H1 (cell line): ENCODE results near the gene GPR35. TPM values are rescaled to one million over a fixed set of nuclear protein-coding genes. Genes with fewer than 3 reads are reported as not detected.

Experiments used
- CTCF ChIA-PET: fragments of 300-600 bp; sonication (Branson Sonifier 250); formaldehyde crosslinking; loops from one replicate; lab custom pipeline; 2021; ENCODE audit not compliant: partially characterized antibody; lab: Charles Lee
- POLR2A ChIA-PET: fragments of 300-600 bp; sonication (Branson Sonifier 250); formaldehyde crosslinking; loops from one replicate; lab custom pipeline; 2021; ENCODE audit warnings: inconsistent platforms; ENCODE audit not compliant: partially characterized antibody; lab: Charles Lee
- DNase-seq, 2 experiments: peaks; one replicate each; pipeline versions ENCODE4 v3.0.0 to v3.0.0-alpha.2; 2010 to 2022; ENCODE audit warnings: low spot score in 2 of 2, low read depth in 1 of 2, mixed read lengths in 1 of 2
- FAIRE-seq: peaks from 2 replicates; lab custom pipeline; 2011; peaks lifted over from hg19 to GRCh38; lab: Jason Lieb, UNC
- H2AFZ ChIP-seq: 2 replicates; pipeline ENCODE4 v1.8.1; 2012; ENCODE audit warnings: low read length, inconsistent platforms
- H2AK5ac ChIP-seq: 2 replicates; pipeline ENCODE4 v1.6.1; 2013; ENCODE audit warnings: low read depth, low read length
- H2BK120ac ChIP-seq: replicated peaks from 2 replicates; pipeline ENCODE3; 2013; ENCODE audit warnings: low read depth, low read length, inconsistent platforms
- H2BK12ac ChIP-seq: 2 replicates; pipeline ENCODE4 v1.6.1; 2013; ENCODE audit warnings: low read depth, low read length
- H2BK15ac ChIP-seq: 2 replicates; pipeline ENCODE4 v1.6.1; 2013; ENCODE audit warnings: low read length
- H2BK20ac ChIP-seq: 2 replicates; pipeline ENCODE4 v1.6.1; 2013; ENCODE audit warnings: low read length
- H2BK5ac ChIP-seq: 2 replicates; pipeline ENCODE4 v1.6.1; 2013; ENCODE audit warnings: low read depth, low read length
- H3K14ac ChIP-seq: 2 replicates; pipeline ENCODE4 v1.6.1; 2013; ENCODE audit warnings: inconsistent platforms; ENCODE audit not compliant: insufficient read length
- H3K18ac ChIP-seq: 2 replicates; pipeline ENCODE4 v1.6.1; 2013; ENCODE audit warnings: low read length; ENCODE audit errors: extremely low read depth
- H3K23ac ChIP-seq: 2 replicates; pipeline ENCODE4 v1.6.1; 2013; ENCODE audit warnings: inconsistent platforms; ENCODE audit not compliant: insufficient read length
- H3K23me2 ChIP-seq: 2 replicates; pipeline ENCODE4 v1.6.1; 2013; ENCODE audit warnings: low read depth, low read length
- H3K27ac ChIP-seq: 2 replicates; pipeline ENCODE4 v1.6.1; 2011; ENCODE audit warnings: low read depth, low read length, inconsistent platforms
- H3K27me3 ChIP-seq, 4 experiments: replicated peaks in 1 of 4; 1 replicate in 1 of 4; 2 replicates in 3 of 4; pipeline versions ENCODE4 v1.6.1 to v1.8.1; 2011 to 2013; ENCODE audit warnings: low read length in 3 of 4, mild to moderate bottlenecking in 3 of 4, inconsistent platforms in 2 of 4, mixed read lengths in 2 of 4, moderate library complexity in 1 of 4; ENCODE audit not compliant: control insufficient read depth in 3 of 4, insufficient read depth in 3 of 4; ENCODE audit errors: extremely low read depth in 1 of 4
- H3K36me3 ChIP-seq, 4 experiments: 2 replicates each; pipeline versions ENCODE4 v1.6.1 to v1.8.1; 2011 to 2013; ENCODE audit warnings: mild to moderate bottlenecking in 4 of 4, low read length in 3 of 4, moderate library complexity in 2 of 4, control low read depth in 1 of 4, inconsistent platforms in 1 of 4; ENCODE audit not compliant: insufficient read depth in 4 of 4, control insufficient read depth in 2 of 4
- H3K4ac ChIP-seq: replicated peaks from 2 replicates; pipeline ENCODE3; 2013; ENCODE audit warnings: low read length, low read depth, mixed read lengths, inconsistent platforms; ENCODE audit not compliant: insufficient read length
- H3K4me1 ChIP-seq, 4 experiments: replicated peaks in 1 of 4; 1 replicate in 1 of 4; 2 replicates in 3 of 4; pipeline versions ENCODE4 v1.6.1 to v1.8.1; 2011 to 2013; ENCODE audit warnings: low read length in 3 of 4, inconsistent platforms in 2 of 4, mixed read lengths in 1 of 4; ENCODE audit not compliant: insufficient read depth in 4 of 4, control insufficient read depth in 3 of 4
- H3K4me2 ChIP-seq, 2 experiments: 2 replicates each; pipeline versions ENCODE4 v1.6.1 to v1.8.1; 2011 to 2013; ENCODE audit warnings: low read depth in 2 of 2, low read length in 2 of 2, control low read depth in 1 of 2, inconsistent platforms in 1 of 2, mild to moderate bottlenecking in 1 of 2; ENCODE audit not compliant: insufficient read depth in 1 of 2
- H3K4me3 ChIP-seq, 4 experiments: fragments of 200-600, 300-600 bp in 1 of 4; sonication (generic), shearing (Covaris generic), sonication (Bioruptor Twin) in 1 of 4; 2 replicates each; pipeline versions ENCODE4 v1.5.1 to v1.8.1; 2011 to 2016; ENCODE audit warnings: low read length in 4 of 4, low read depth in 3 of 4, control low read depth in 2 of 4, inconsistent platforms in 2 of 4, mild to moderate bottlenecking in 2 of 4, mixed read lengths in 1 of 4, moderate library complexity in 1 of 4; ENCODE audit not compliant: insufficient read depth in 2 of 4; ENCODE audit errors: extremely low read depth in 1 of 4
- H3K56ac ChIP-seq: replicated peaks from 2 replicates; pipeline ENCODE3; 2013; ENCODE audit warnings: low read depth, mild to moderate bottlenecking, mixed read lengths, low read length, inconsistent platforms; ENCODE audit not compliant: insufficient read length
- H3K79me1 ChIP-seq: 2 replicates; pipeline ENCODE4 v1.6.1; 2013; ENCODE audit warnings: low read depth, low read length, control low read depth
- H3K79me2 ChIP-seq, 2 experiments: 2 replicates each; pipeline versions ENCODE4 v1.6.1 to v1.8.1; 2012 to 2013; ENCODE audit warnings: low read length in 2 of 2, mild to moderate bottlenecking in 2 of 2, inconsistent platforms in 1 of 2; ENCODE audit not compliant: insufficient read depth in 2 of 2, control insufficient read depth in 1 of 2
- H3K9ac ChIP-seq, 4 experiments: replicated peaks in 1 of 4; 1 replicate in 1 of 4; 2 replicates in 3 of 4; pipeline versions ENCODE4 v1.6.1 to v1.8.1; 2011 to 2013; ENCODE audit warnings: low read depth in 3 of 4, low read length in 3 of 4, control low read depth in 2 of 4, mild to moderate bottlenecking in 2 of 4, moderate library complexity in 2 of 4, inconsistent platforms in 1 of 4; ENCODE audit errors: extremely low read depth in 1 of 4
- H3K9me3 ChIP-seq, 2 experiments: 2 replicates each; pipeline versions ENCODE4 v1.6.1 to v1.8.1; 2012 to 2013; ENCODE audit warnings: mild to moderate bottlenecking in 2 of 2, moderate library complexity in 2 of 2, control low read depth in 1 of 2, inconsistent platforms in 1 of 2, low read depth in 1 of 2, low read length in 1 of 2, mixed read lengths in 1 of 2; ENCODE audit not compliant: insufficient read depth in 2 of 2
- H4K20me1 ChIP-seq, 2 experiments: replicated peaks in 1 of 2; 2 replicates each; pipeline versions ENCODE3 to v1.8.1; 2011 to 2013; ENCODE audit warnings: inconsistent platforms in 2 of 2, low read length in 2 of 2, mild to moderate bottlenecking in 1 of 2; ENCODE audit not compliant: insufficient read depth in 2 of 2, control insufficient read depth in 1 of 2
- H4K5ac ChIP-seq: 2 replicates; pipeline ENCODE4 v1.6.1; 2013; ENCODE audit warnings: low read length, low read depth, mixed read lengths, inconsistent platforms; ENCODE audit not compliant: insufficient read length
- H4K8ac ChIP-seq: 2 replicates; pipeline ENCODE4 v1.8.0; 2013; ENCODE audit warnings: mild to moderate bottlenecking, moderate library complexity, low read length, inconsistent platforms; ENCODE audit not compliant: insufficient read depth; ENCODE audit errors: extremely low read depth
- H4K91ac ChIP-seq: replicated peaks from 2 replicates; pipeline ENCODE3; 2013; ENCODE audit warnings: low read length, mixed read lengths, inconsistent platforms; ENCODE audit not compliant: insufficient read length
- BACH1 ChIP-seq: IDR thresholded peaks from 2 replicates; pipeline ENCODE4 v1.6.1; 2012; ENCODE audit warnings: low read length, improper control_type of control experiment
- WGBS, 2 experiments: shearing (Covaris generic) in 1 of 2; methylation state at CpG; one replicate each; pipeline versions ENCODE4 v1.1.6 to v1.1.7; 2013 to 2015; ENCODE audit warnings: low lambda C conversion rate in 2 of 2, mixed read lengths in 2 of 2, inconsistent platforms in 1 of 2, low coverage in 1 of 2, missing lambda C conversion rate in 1 of 2; ENCODE audit not compliant: insufficient replicate concordance in 2 of 2, insufficient coverage in 1 of 2, insufficient read length in 1 of 2; ENCODE audit errors: extremely low coverage in 1 of 2, missing lambda C conversion rate in 1 of 2; 5-methylcytosine and 5-hydroxymethylcytosine counted together
- polyA plus RNA-seq, 7 experiments: library from polyadenylated mRNA; depleted of rRNA in 3 of 7; stranded (reverse) in 5 of 7; unstranded in 2 of 7; fragments of >200 nt in 5 of 7; fragments of 200-250 nt in 2 of 7; gene quantifications; 1 replicate in 5 of 7; 2 replicates in 1 of 7; 4 replicates in 1 of 7; pipeline versions ENCODE4 v1.2.1 to v1.2.3, GENCODE V29; 2011 to 2013; ENCODE audit warnings: missing spikeins in 2 of 7, mixed read lengths in 2 of 7
- total RNA-seq: library from RNA; stranded (reverse); fragmentation: NEBNext Ultra II Directional; extraction: Animal tissue kit (Norgen Biotek cat#: 25700); gene quantifications from 2 replicates; pipeline ENCODE4 v1.2.1, GENCODE V29; 2021

GPR35 gene
- total and polyA plus RNA-seq, 2 of the 8 experiments (the other 6 are each of a cell fraction or from before 2014, with no cell fraction given), result 0.47 TPM; not detected in 1

DNA sequence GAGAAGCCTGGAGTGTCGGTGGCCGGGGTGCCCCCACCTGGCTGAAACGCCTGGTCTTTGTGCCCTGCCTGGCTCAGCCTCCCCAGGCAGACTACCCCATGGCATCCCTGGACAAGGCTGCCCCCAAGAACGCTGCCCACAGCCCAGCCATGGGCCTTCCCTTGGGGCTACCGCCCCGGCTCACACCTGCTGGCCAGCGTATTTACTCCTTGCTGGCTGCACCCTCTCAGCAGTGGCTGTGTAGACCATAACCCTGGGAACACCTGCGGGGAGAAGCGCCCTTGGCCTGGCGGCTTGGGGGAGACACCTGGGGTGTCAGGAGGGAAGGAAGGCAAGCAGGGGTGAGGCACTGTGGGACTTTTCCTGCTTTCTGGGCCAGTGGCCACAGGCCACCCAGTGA is 21.4 kb upstream of the GPR35 start:
- Histone ChIP-seq H4K91ac (no peak overlapping the region), H3K14ac (no peak overlapping the region), H3K79me1 (no peaks in the 10 kb centered on the region), H3K4me3 (no peak overlapping the region), H2BK15ac (no peak overlapping the region), H3K23me2 (no peaks in the 10 kb centered on the region), H3K36me3 (no peaks in the 10 kb centered on the region; a peak in 2 of 8 replicates), H3K56ac (no peak overlapping the region), H2AFZ (no peak overlapping the region), H3K9ac (no peak overlapping the region), H2AK5ac (no peak overlapping the region), H4K5ac (no peak overlapping the region), H3K9me3 (no peaks in the 10 kb centered on the region), H3K4me1 (no peaks in the 10 kb centered on the region), H3K27me3 (0 out of 7 replicates have a peak, but pooled peaks cover 0 to 2% (median 0%) of the 10 kb centered on the region in 4 experiments), H3K18ac (no peak overlapping the region), H2BK12ac (no peak overlapping the region), H2BK5ac (no peak overlapping the region), H3K4ac (no peak overlapping the region), H4K8ac (peak overlapping the region; percentile 59; the same call in 1 of the 2 replicates), H3K4me2 (no peak overlapping the region), H2BK20ac (no peak overlapping the region), H4K20me1 (peaks cover 0 to 4% of the 10 kb centered on the region in 2 experiments), H3K27ac (no peak overlapping the region), H3K79me2 (no peaks in the 10 kb centered on the region), H2BK120ac (no peak overlapping the region), H3K23ac (no peak overlapping the region)
- ChIA-PET CTCF (interaction anchor here (0.8 to 3.2 kb wide), 11 partner anchors 9 to 82 kb away, joined by 3 to 17 read pairs (median 3); partner anchors contain the start of gene CAPN10), POLR2A (interaction anchor here (1.1 to 1.5 kb wide), 2 partner anchors 15 to 32 kb away, joined by 3 to 5 read pairs; no protein-coding TSS in a partner anchor)
- 91% methylated on average over 9 of the region's 10 CpGs; no CpG with 5 or more reads in 1 of the 2 experiments for WGBS, 2 experiments
- no peak for FAIRE-seq
- no peak for TF ChIP-seq BACH1
- DNase-seq, result no peak
